Measurements from ENCODE around the gene ANTXR1. TPM values are rescaled to one million over a fixed set of nuclear protein-coding genes. Genes with fewer than 3 reads are reported as not detected.

Gene ANTXR1
- total RNA-seq, 4 donors from 2014 or later: 7.1 to 101 (median 15.8) TPM

DNA sequence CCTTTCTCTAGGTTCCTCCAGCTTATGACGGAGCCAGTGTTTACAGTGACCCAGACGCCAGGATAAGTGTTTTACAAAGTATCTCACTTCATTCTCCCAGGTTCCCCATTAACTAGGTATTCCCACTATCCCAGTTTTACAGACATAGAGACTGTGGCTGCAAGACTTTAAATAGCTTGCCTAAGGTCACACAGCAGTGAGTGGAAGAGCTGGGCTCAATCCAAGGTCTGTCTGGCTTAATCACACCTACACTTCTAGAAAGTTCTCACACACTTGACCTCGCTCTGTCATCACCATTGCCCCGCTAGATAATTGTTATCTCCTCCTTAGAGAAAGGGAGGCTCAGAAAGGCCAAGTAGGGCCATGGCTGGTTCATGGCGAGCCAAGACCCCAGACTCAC is 110.2 kb downstream of the ANTXR1 start:
- TF ChIP-seq POLR2A (IDR thresholded peaks at IDR 0.05) (no peak), EP300 (IDR thresholded peaks at IDR 0.05; ENCODE audit: low read depth) (no peak), POLR2AphosphoS5 (IDR thresholded peaks at IDR 0.05) (no peak)
- TF ChIP-seq, protein P1, sequence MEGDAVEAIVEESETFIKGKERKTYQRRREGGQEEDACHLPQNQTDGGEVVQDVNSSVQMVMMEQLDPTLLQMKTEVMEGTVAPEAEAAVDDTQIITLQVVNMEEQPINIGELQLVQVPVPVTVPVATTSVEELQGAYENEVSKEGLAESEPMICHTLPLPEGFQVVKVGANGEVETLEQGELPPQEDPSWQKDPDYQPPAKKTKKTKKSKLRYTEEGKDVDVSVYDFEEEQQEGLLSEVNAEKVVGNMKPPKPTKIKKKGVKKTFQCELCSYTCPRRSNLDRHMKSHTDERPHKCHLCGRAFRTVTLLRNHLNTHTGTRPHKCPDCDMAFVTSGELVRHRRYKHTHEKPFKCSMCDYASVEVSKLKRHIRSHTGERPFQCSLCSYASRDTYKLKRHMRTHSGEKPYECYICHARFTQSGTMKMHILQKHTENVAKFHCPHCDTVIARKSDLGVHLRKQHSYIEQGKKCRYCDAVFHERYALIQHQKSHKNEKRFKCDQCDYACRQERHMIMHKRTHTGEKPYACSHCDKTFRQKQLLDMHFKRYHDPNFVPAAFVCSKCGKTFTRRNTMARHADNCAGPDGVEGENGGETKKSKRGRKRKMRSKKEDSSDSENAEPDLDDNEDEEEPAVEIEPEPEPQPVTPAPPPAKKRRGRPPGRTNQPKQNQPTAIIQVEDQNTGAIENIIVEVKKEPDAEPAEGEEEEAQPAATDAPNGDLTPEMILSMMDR (IDR thresholded peaks at IDR 0.05): no peak

DNA sequence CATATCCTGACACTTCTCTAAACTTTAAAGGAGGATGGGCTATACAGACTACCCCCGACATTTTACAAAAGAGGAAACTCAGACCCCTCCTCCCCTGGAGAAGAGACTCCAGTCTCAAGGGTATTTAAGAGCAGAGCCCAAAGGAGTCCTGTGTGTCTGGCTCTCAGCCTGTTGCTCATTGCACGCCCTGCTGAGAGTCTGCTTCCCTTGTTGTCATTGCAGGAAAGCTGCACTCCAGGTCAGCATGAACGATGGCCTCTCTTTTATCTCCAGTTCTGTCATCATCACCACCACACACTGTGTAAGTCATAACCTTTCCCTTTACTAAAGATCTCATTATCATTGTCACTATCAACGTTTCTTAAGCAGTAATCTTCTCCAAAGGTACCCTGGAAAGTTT is 111.4 kb downstream of the ANTXR1 start:
- H3K4me3 ChIP-seq: no peak overlapping the region
- H3K36me3 ChIP-seq: no peaks in the 10 kb centered on the region
- WGBS, 2 donors (ENCODE audit: low coverage in 1 of 2): 71 to 72% methylated on average over 3 to 4 of the region's 4 CpGs
- DNase-seq: no peak
- TF ChIP-seq POLR2A (IDR thresholded peaks at IDR 0.05): no peak
- TF ChIP-seq, protein P1 (IDR thresholded peaks at IDR 0.05): no peak
- no peak for TF ChIP-seq POLR2AphosphoS5 (IDR thresholded peaks at IDR 0.05)
- no peak for TF ChIP-seq EP300 (IDR thresholded peaks at IDR 0.05; ENCODE audit: low read depth)
- intact Hi-C loops (cut with DNase I; ENCODE audit: low total_unique reads): no loop called here
- peaks cover 0 to 1% (median 0%) of the 10 kb centered on the region in 4 donors for H3K4me1 ChIP-seq
- no peaks in the 10 kb centered on the region for H3K9me3 ChIP-seq
- H3K27ac ChIP-seq: no peak overlapping the region
- in situ Hi-C loops (cut with MboI; ENCODE audit: low pct_ligation_motif_present in 1 of 4, low pct_unique_long_range_greater_than_20kb in 1 of 4, low sequenced_read_pairs in 3 of 4): no loop called here
- no peaks in the 10 kb centered on the region for H3K27me3 ChIP-seq

More for the DNA sequence above, 110.2 kb downstream of the ANTXR1 start:
- DNase-seq: no peak
- Histone ChIP-seq H3K4me1 (peaks cover 0 to 13% (median 0%) of the 10 kb centered on the region in 4 donors), H3K27me3 (no peaks in the 10 kb centered on the region), H3K4me3 (no peak overlapping the region), H3K27ac (no peak overlapping the region), H3K36me3 (no peaks in the 10 kb centered on the region), H3K9me3 (no peaks in the 10 kb centered on the region)
- 81 to 83% methylated on average over 2 to 5 of the region's 5 CpGs for WGBS, 2 donors (ENCODE audit: low coverage in 1 of 2)
- in situ Hi-C loops (cut with MboI; ENCODE audit: low pct_ligation_motif_present in 1 of 4, low pct_unique_long_range_greater_than_20kb in 1 of 4, low sequenced_read_pairs in 3 of 4) (no loop called here), intact Hi-C loops (cut with DNase I; ENCODE audit: low total_unique reads) (no loop called here)

DNA sequence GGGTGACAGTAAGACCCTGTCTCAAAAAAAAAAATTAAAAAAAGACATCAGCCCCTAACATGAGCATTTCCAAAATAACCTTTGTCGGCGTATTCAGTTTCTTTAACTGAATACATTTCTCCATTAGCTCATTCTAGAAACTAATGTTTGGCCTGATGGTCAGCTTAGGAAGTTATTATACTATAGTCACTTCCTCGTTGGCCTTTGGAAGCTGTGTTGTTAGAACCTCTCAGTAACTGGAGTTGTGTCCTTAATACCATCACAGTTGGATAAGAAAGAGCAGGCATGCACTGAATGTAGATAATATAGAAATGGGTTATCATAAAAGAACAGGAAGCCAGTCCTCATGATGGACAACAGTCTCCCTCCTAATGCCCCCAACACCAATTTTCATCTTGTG is 112.8 kb downstream of the ANTXR1 start:
- Histone ChIP-seq H3K27ac (no peak overlapping the region), H3K4me1 (no peaks in the 10 kb centered on the region), H3K4me3 (no peak overlapping the region), H3K9me3 (no peaks in the 10 kb centered on the region), H3K36me3 (no peaks in the 10 kb centered on the region), H3K27me3 (no peaks in the 10 kb centered on the region)
- in situ Hi-C loops (cut with MboI; ENCODE audit: low pct_ligation_motif_present in 1 of 4, low pct_unique_long_range_greater_than_20kb in 1 of 4, low sequenced_read_pairs in 3 of 4): no loop called here
- DNase-seq: no peak
- WGBS, 2 donors (ENCODE audit: low coverage in 1 of 2): 75 to 80% methylated on average over 3 of the region's 3 CpGs
- TF ChIP-seq POLR2A (IDR thresholded peaks at IDR 0.05) (no peak), POLR2AphosphoS5 (IDR thresholded peaks at IDR 0.05) (no peak), EP300 (IDR thresholded peaks at IDR 0.05; ENCODE audit: low read depth) (no peak)
- TF ChIP-seq, protein P1 (IDR thresholded peaks at IDR 0.05): no peak
- intact Hi-C loops (cut with DNase I; ENCODE audit: low total_unique reads): no loop called here

DNA sequence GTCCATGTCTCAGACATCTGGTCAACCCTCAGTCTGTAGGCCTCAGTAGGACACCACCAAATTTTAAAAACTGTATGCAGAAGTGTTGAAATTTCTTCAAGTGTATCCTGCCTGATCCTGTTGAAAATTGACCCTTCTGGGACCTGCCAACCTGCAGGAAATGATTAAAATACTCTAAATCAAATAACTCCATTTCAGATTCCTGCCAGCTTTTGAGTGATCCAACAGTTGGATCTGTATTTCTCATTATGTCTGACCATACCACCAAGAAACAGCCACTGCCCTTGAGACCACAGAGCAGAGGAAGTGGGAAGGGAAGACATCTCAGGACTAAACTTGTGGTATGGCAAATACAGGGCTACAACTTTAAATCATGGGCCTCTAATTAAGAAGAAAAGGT is 113.4 kb downstream of the ANTXR1 start:
- Histone ChIP-seq H3K4me3 (no peak overlapping the region), H3K36me3 (no peaks in the 10 kb centered on the region), H3K27ac (no peak overlapping the region), H3K27me3 (no peaks in the 10 kb centered on the region), H3K4me1 (no peaks in the 10 kb centered on the region), H3K9me3 (no peaks in the 10 kb centered on the region)
- intact Hi-C loops (cut with DNase I; ENCODE audit: low total_unique reads) (no loop called here), in situ Hi-C loops (cut with MboI; ENCODE audit: low pct_ligation_motif_present in 1 of 4, low pct_unique_long_range_greater_than_20kb in 1 of 4, low sequenced_read_pairs in 3 of 4) (no loop called here)
- DNase-seq: no peak
- TF ChIP-seq POLR2AphosphoS5 (IDR thresholded peaks at IDR 0.05): no peak
- no peak for TF ChIP-seq POLR2A (IDR thresholded peaks at IDR 0.05)
- TF ChIP-seq, protein P1 (IDR thresholded peaks at IDR 0.05): no peak
- no peak for TF ChIP-seq EP300 (IDR thresholded peaks at IDR 0.05; ENCODE audit: low read depth)
